Activated naive CD8-positive, alpha-beta T cell treated with anti-CD3 and anti-CD28 coated beads for 36 hours (primary cell): ENCODE results near the gene ABCG2. TPM values are rescaled to one million over a fixed set of nuclear protein-coding genes. Genes with fewer than 3 reads are reported as not detected.

Experiments
- DNase-seq: peaks from one replicate; pipeline ENCODE4 v3.0.0; 2021
- H3K27ac Mint-ChIP-seq: one replicate; pipeline ENCODE4 v1.8.0; 2022; ENCODE audit warnings: mild to moderate bottlenecking, moderate library complexity, mixed read lengths
- H3K27me3 Mint-ChIP-seq: one replicate; pipeline ENCODE4 v1.8.0; 2022; ENCODE audit warnings: mild to moderate bottlenecking, mixed read lengths
- H3K36me3 Mint-ChIP-seq: one replicate; pipeline ENCODE4 v1.8.0; 2021; ENCODE audit warnings: mild to moderate bottlenecking, mixed read lengths
- H3K4me1 Mint-ChIP-seq: one replicate; pipeline ENCODE4 v1.8.0; 2021; ENCODE audit warnings: mixed read lengths
- H3K4me3 Mint-ChIP-seq: one replicate; pipeline ENCODE4 v1.8.0; 2022; ENCODE audit warnings: mild to moderate bottlenecking, moderate library complexity, mixed read lengths
- H3K9me3 Mint-ChIP-seq: one replicate; pipeline ENCODE4 v1.8.0; 2022; ENCODE audit warnings: mixed read lengths
- total RNA-seq, 2 experiments: library from RNA; stranded (reverse); gene quantifications; one replicate each; pipeline ENCODE4 v1.2.3, GENCODE V29; 2021

Gene ABCG2
- total RNA-seq, 2 experiments from 2014 or later, result 0.66 to 0.78 TPM

DNA sequence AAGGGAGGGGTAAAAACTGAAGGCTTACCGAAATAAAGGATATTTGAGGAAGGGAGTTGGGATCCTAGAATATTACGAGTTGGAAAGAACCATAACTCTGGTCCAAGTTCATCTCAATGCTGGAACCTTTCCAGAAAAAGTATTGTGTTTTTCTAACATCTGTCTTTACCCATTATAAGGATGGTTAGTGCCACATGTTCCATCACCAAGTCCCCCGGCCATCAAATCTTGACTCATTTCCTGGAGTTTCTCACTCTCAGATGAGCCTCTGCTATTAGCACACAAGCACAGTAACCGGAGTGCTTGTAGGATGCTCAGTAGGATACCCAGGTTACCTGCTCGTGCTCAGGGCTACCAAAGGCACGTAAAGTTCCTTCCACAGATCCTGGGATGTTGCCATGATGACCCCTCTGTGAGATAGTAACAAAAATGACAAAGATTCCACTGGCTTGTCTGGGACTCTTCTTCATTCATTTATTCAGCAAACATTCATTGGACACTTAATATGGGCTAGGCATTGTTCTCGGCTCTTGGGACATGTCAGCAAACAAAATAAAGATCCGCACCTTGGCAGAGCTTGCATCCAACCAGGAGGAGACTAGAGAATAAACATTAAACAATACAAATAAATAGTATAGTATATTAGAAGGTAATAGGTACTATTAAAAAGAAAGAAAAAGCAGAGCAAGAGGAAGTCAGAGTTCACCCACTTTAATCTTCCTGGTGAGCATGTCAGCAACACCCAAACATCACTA is 114.7 kb downstream of the ABCG2 start:
- Mint-ChIP-seq H3K27me3 (no peaks in the 10 kb centered on the region), H3K4me1 (no peaks in the 10 kb centered on the region), H3K4me3 (no peak overlapping the region), H3K9me3 (no peaks in the 10 kb centered on the region), H3K36me3 (peaks cover 17% of the 10 kb centered on the region), H3K27ac (no peak overlapping the region)
- no peak for DNase-seq

- Mint-ChIP-seq H3K4me1 (no peaks in the 10 kb centered on the region), H3K27me3 (no peaks in the 10 kb centered on the region), H3K27ac (no peak overlapping the region), H3K36me3 (peaks cover 17% of the 10 kb centered on the region), H3K4me3 (no peak overlapping the region), H3K9me3 (no peaks in the 10 kb centered on the region)
- DNase-seq, result no peak
Measured at GRCh38 chr4:88043001-88043400, 115.4 kb downstream of the ABCG2 start.

- Mint-ChIP-seq H3K36me3 (peaks cover 16% of the 10 kb centered on the region), H3K4me3 (no peak overlapping the region), H3K4me1 (no peaks in the 10 kb centered on the region), H3K27ac (no peak overlapping the region), H3K27me3 (no peaks in the 10 kb centered on the region), H3K9me3 (no peaks in the 10 kb centered on the region)
- no peak for DNase-seq
Measured at GRCh38 chr4:88041626-88042025, 116.8 kb downstream of the ABCG2 start.

- H3K9me3 Mint-ChIP-seq, result no peaks in the 10 kb centered on the region
- DNase-seq, result no peak
- H3K27ac Mint-ChIP-seq, result no peak overlapping the region
- H3K4me3 Mint-ChIP-seq, result no peak overlapping the region
- peaks cover 19% of the 10 kb centered on the region for H3K36me3 Mint-ChIP-seq
- H3K27me3 Mint-ChIP-seq, result no peaks in the 10 kb centered on the region
- no peaks in the 10 kb centered on the region for H3K4me1 Mint-ChIP-seq
Measured at GRCh38 chr4:88040707-88041106, 117.7 kb downstream of the ABCG2 start.

Other genes with a start within 250 kb of the ABCG2 start
- gene SPP1, start 182.9 kb downstream of the ABCG2 start, total RNA-seq, result under 1 TPM in 1 of 2 experiments, not detected in 1; 0.32 TPM
- 1 to 10 TPM; 4.4 to 5.2 TPM for gene PKD2, start 151.0 kb downstream of the ABCG2 start, total RNA-seq
- gene PPM1K, start 125.9 kb upstream of the ABCG2 start, total RNA-seq, result 10 to 100 TPM; 40.8 to 42.2 TPM
- gene HERC6, start 220.2 kb upstream of the ABCG2 start, total RNA-seq, result 1 to 10 TPM; 6.4 to 6.6 TPM